Measurements from ENCODE around the gene GUCD1. TPM values are rescaled to one million over a fixed set of nuclear protein-coding genes. Genes with fewer than 3 reads are reported as not detected.
A peak's percentile ranks its signal among the peaks of the same experiment; 100 is the strongest.

The GUCD1 gene
- total and polyA plus RNA-seq, 2 donors from 2014 or later: 111 to 150 TPM

- intact Hi-C loops (cut with DNase I): no loop called here
- peak overlapping the region in 1 of 3 donors; percentile 55 for H3K9ac ChIP-seq (ENCODE audit: low read length in 3 of 3)
- peak overlapping the region in 2 of 3 donors; percentile 52 to 67 for H3K4me3 ChIP-seq (ENCODE audit: low read length in 3 of 3)
- H3K27me3 ChIP-seq (ENCODE audit: control insufficient read depth, insufficient read depth, low read length): no peaks in the 10 kb centered on the region
- FAIRE-seq (no peak), DNase-seq (no peak)
- H3K27ac ChIP-seq (ENCODE audit: low read depth in 2 of 2, low read length in 2 of 2): peak overlapping the region; percentile 3 to 65
- no peaks in the 10 kb centered on the region for H3K9me3 ChIP-seq (ENCODE audit: control insufficient read depth in 2 of 3, insufficient read depth in 1 of 3, low read length in 3 of 3)
- peaks cover 0 to 18% (median 12%) of the 10 kb centered on the region in 3 donors for H3K4me1 ChIP-seq (ENCODE audit: control insufficient read depth in 2 of 3, insufficient read depth in 2 of 3, low read depth in 1 of 3, low read length in 3 of 3)
- no peak for TF ChIP-seq CTCF (IDR thresholded peaks at IDR 0.05; ENCODE audit: borderline replicate concordance, extremely low read depth, insufficient read depth)
- H3K36me3 ChIP-seq (ENCODE audit: control insufficient read depth in 2 of 3, insufficient read depth in 3 of 3, low read length in 3 of 3): no peaks in the 10 kb centered on the region
Observed at GRCh38 chr22:24495365-24495675, 59.6 kb downstream of the GUCD1 start.

- Histone ChIP-seq H3K4me3 (ENCODE audit: low read length in 3 of 3) (peak within 1 kb of the TSS in 2 of 3 donors; percentile 52 to 67), H3K27me3 (ENCODE audit: control insufficient read depth, insufficient read depth, low read length) (no peaks in the 10 kb centered on the region), H3K9ac (ENCODE audit: low read length in 3 of 3) (peak within 1 kb of the TSS in 1 of 3 donors; percentile 55), H3K9me3 (ENCODE audit: control insufficient read depth in 2 of 3, insufficient read depth in 1 of 3, low read length in 3 of 3) (no peaks in the 10 kb centered on the region), H3K27ac (ENCODE audit: low read depth in 2 of 2, low read length in 2 of 2) (peak within 1 kb of the TSS; percentile 21 to 65), H3K36me3 (ENCODE audit: control insufficient read depth in 2 of 3, insufficient read depth in 3 of 3, low read length in 3 of 3) (no peaks in the 10 kb centered on the region), H3K4me1 (ENCODE audit: control insufficient read depth in 2 of 3, insufficient read depth in 2 of 3, low read depth in 1 of 3, low read length in 3 of 3) (peaks cover 0 to 18% (median 11%) of the 10 kb centered on the region in 3 donors)
- no peak for TF ChIP-seq CTCF (IDR thresholded peaks at IDR 0.05; ENCODE audit: borderline replicate concordance, extremely low read depth, insufficient read depth)
- no peak for FAIRE-seq
- intact Hi-C loops (cut with DNase I): no loop called here
- DNase-seq: peak; percentile 32 to 77 (median 50)
Observed at GRCh38 chr22:24494528-24495364, 60.2 kb downstream of the GUCD1 start, which contains the start of gene UPB1. UPB1 (plus strand) TSS chr22:24495332; CDS start chr22:24495404, 72 bp downstream.

- H3K9ac ChIP-seq (ENCODE audit: low read length in 3 of 3): peak overlapping the region in 1 of 3 donors; percentile 46
- peaks cover 0 to 17% (median 11%) of the 10 kb centered on the region in 3 donors for H3K4me1 ChIP-seq (ENCODE audit: control insufficient read depth in 2 of 3, insufficient read depth in 2 of 3, low read depth in 1 of 3, low read length in 3 of 3)
- H3K27ac ChIP-seq (ENCODE audit: low read depth in 2 of 2, low read length in 2 of 2): peak overlapping the region in 1 of 2 donors; percentile 21
- H3K9me3 ChIP-seq (ENCODE audit: control insufficient read depth in 2 of 3, insufficient read depth in 1 of 3, low read length in 3 of 3): no peaks in the 10 kb centered on the region
- no peak for TF ChIP-seq CTCF (IDR thresholded peaks at IDR 0.05; ENCODE audit: borderline replicate concordance, extremely low read depth, insufficient read depth)
- no peaks in the 10 kb centered on the region for H3K36me3 ChIP-seq (ENCODE audit: control insufficient read depth in 2 of 3, insufficient read depth in 3 of 3, low read length in 3 of 3)
- FAIRE-seq: no peak
- peak overlapping the region in 2 of 3 donors; percentile 49 to 64 for H3K4me3 ChIP-seq (ENCODE audit: low read length in 3 of 3)
- intact Hi-C loops (cut with DNase I): no loop called here
- no peak for DNase-seq
- no peaks in the 10 kb centered on the region for H3K27me3 ChIP-seq (ENCODE audit: control insufficient read depth, insufficient read depth, low read length)
Observed at GRCh38 chr22:24494167-24494527, 60.8 kb downstream of the GUCD1 start.
